HL-60 (cell line): ENCODE measurements around the gene OR1K1.

Experiments
- DNase-seq, 2 experiments: peaks; one replicate each; pipeline ENCODE4 v3.0.0-alpha.2; 2010 to 2020; ENCODE audit warnings: low read depth in 1 of 2, low spot score in 1 of 2
- H3K27ac ChIP-seq: fragments of 250-450 bp; sonication (Bioruptor Pico); replicated peaks from 2 replicates; pipeline ENCODE4 v1.5.1; 2020; ENCODE audit warnings: mild to moderate bottlenecking, moderate library complexity
- H3K27me3 ChIP-seq: fragments of 250-450 bp; sonication (Bioruptor Pico); 2 replicates; pipeline ENCODE4 v1.5.1; 2021; ENCODE audit warnings: mild to moderate bottlenecking, moderate library complexity; ENCODE audit not compliant: insufficient read depth, poor library complexity, severe bottlenecking
- H3K4me3 ChIP-seq: replicated peaks from 2 replicates; pipeline ENCODE4 v1.5.1; 2011; ENCODE audit warnings: mild to moderate bottlenecking, control low read depth, low read length; ENCODE audit not compliant: insufficient read depth
- CTCF ChIP-seq: IDR thresholded peaks from one replicate; pipeline ENCODE4 v1.5.1; 2011; ENCODE audit warnings: low read length, control low read depth, inconsistent platforms; ENCODE audit not compliant: insufficient read depth
- GABPA ChIP-seq: IDR thresholded peaks from 2 replicates; pipeline ENCODE4 v1.6.1; 2012; ENCODE audit warnings: low read depth
- POLR2AphosphoS5 ChIP-seq: IDR thresholded peaks from 2 replicates; pipeline ENCODE4 v1.6.1; 2012; ENCODE audit warnings: low read depth
- REST ChIP-seq: IDR thresholded peaks from 2 replicates; pipeline ENCODE4 v1.6.1; 2012; ENCODE audit warnings: low read depth; ENCODE audit not compliant: insufficient replicate concordance
- SPI1 ChIP-seq: IDR thresholded peaks from 2 replicates; pipeline ENCODE4 v1.6.1; 2012; ENCODE audit warnings: low read depth, mild to moderate bottlenecking, borderline replicate concordance

The OR1K1 gene

GRCh38 chr9:122812736-122813135, 12.8 kb downstream of the OR1K1 start:
- H3K27me3 ChIP-seq: no peaks in the 10 kb centered on the region
- TF ChIP-seq GABPA: no peak
- TF ChIP-seq CTCF: no peak
- TF ChIP-seq SPI1: no peak
- no peak for TF ChIP-seq REST
- TF ChIP-seq POLR2AphosphoS5: no peak
- no peak overlapping the region for H3K4me3 ChIP-seq
- H3K27ac ChIP-seq: no peak overlapping the region
- DNase-seq: no peak

- Histone ChIP-seq H3K4me3 (no peak overlapping the region), H3K27ac (peak overlapping the region; percentile 27), H3K27me3 (no peaks in the 10 kb centered on the region)
- no peak for TF ChIP-seq GABPA
- peak; percentile 79; the same call in 1 of the 2 replicates for TF ChIP-seq SPI1
- TF ChIP-seq REST: no peak
- no peak for TF ChIP-seq CTCF
- peak in 1 of 2 experiments; percentile 77 for DNase-seq
Measured at GRCh38 chr9:122814545-122814944, 14.6 kb downstream of the OR1K1 start.

- no peak for DNase-seq
- Histone ChIP-seq H3K27ac (no peak overlapping the region), H3K4me3 (no peak overlapping the region), H3K27me3 (no peaks in the 10 kb centered on the region)
- TF ChIP-seq REST (no peak), POLR2AphosphoS5 (no peak), CTCF (no peak), GABPA (no peak), SPI1 (no peak)
Measured at GRCh38 chr9:122815544-122815943, 15.6 kb downstream of the OR1K1 start.
